H1 (cell line): ENCODE measurements around the gene NPPA. TPM values are rescaled to one million over a fixed set of nuclear protein-coding genes. Genes with fewer than 3 reads are reported as not detected.

Experiments used
- BCL11A ChIP-seq, 2 experiments: IDR thresholded peaks; one replicate each; pipeline ENCODE4 v1.6.1; 2011; ENCODE audit warnings: low read depth in 2 of 2, low read length in 2 of 2, mild to moderate bottlenecking in 2 of 2
- CHD7 ChIP-seq: fragments of 300-600 bp; sonication (generic); IDR thresholded peaks from 2 replicates; pipeline ENCODE4 v1.7.1; 2012; ENCODE audit warnings: low read length, moderate library complexity, mild to moderate bottlenecking, inconsistent platforms; ENCODE audit not compliant: insufficient replicate concordance
- GABPA ChIP-seq: IDR thresholded peaks from 2 replicates; pipeline ENCODE4 v1.6.1; 2011; ENCODE audit warnings: mild to moderate bottlenecking, low read length, moderate library complexity, borderline replicate concordance; ENCODE audit not compliant: insufficient read depth
- POLR2AphosphoS5 ChIP-seq: IDR thresholded peaks from 2 replicates; pipeline ENCODE4 v1.6.1; 2011; ENCODE audit warnings: low read depth, low read length
- polyA plus RNA-seq, 7 experiments: library from polyadenylated mRNA; depleted of rRNA in 3 of 7; stranded (reverse) in 5 of 7; unstranded in 2 of 7; fragments of >200 nt in 5 of 7; fragments of 200-250 nt in 2 of 7; gene quantifications; 1 replicate in 5 of 7; 2 replicates in 1 of 7; 4 replicates in 1 of 7; pipeline versions ENCODE4 v1.2.1 to v1.2.3, GENCODE V29; 2011 to 2013; ENCODE audit warnings: missing spikeins in 2 of 7, mixed read lengths in 2 of 7
- total RNA-seq: library from RNA; stranded (reverse); fragmentation: NEBNext Ultra II Directional; extraction: Animal tissue kit (Norgen Biotek cat#: 25700); gene quantifications from 2 replicates; pipeline ENCODE4 v1.2.1, GENCODE V29; 2021
- TF ChIP-seq, protein P1 (sequence below), 3 experiments: IDR thresholded peaks; 1 replicate in 2 of 3; 2 replicates in 1 of 3; pipeline versions ENCODE4 v1.5.1 to v1.6.1; 2011; ENCODE audit warnings: low read length in 3 of 3, mild to moderate bottlenecking in 3 of 3, inconsistent platforms in 2 of 3, low read depth in 1 of 3, moderate library complexity in 1 of 3; ENCODE audit not compliant: insufficient read depth in 1 of 3; ENCODE audit errors: control extremely low read depth in 1 of 3

The NPPA gene
- total and polyA plus RNA-seq, 2 of the 8 experiments (the other 6 are each of a cell fraction or from before 2014, with no cell fraction given): not detected

GRCh38 chr1:11833497-11833896, 14.1 kb downstream of the NPPA start (continued):
- TF ChIP-seq, protein P1, sequence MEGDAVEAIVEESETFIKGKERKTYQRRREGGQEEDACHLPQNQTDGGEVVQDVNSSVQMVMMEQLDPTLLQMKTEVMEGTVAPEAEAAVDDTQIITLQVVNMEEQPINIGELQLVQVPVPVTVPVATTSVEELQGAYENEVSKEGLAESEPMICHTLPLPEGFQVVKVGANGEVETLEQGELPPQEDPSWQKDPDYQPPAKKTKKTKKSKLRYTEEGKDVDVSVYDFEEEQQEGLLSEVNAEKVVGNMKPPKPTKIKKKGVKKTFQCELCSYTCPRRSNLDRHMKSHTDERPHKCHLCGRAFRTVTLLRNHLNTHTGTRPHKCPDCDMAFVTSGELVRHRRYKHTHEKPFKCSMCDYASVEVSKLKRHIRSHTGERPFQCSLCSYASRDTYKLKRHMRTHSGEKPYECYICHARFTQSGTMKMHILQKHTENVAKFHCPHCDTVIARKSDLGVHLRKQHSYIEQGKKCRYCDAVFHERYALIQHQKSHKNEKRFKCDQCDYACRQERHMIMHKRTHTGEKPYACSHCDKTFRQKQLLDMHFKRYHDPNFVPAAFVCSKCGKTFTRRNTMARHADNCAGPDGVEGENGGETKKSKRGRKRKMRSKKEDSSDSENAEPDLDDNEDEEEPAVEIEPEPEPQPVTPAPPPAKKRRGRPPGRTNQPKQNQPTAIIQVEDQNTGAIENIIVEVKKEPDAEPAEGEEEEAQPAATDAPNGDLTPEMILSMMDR (IDR thresholded peaks at IDR 0.05; ENCODE audit: control extremely low read depth in 1 of 3, insufficient read depth in 1 of 3, low read depth in 1 of 3, low read length in 3 of 3): no peak
- no peak for TF ChIP-seq GABPA
- no peak for TF ChIP-seq POLR2AphosphoS5
- no peak for TF ChIP-seq BCL11A (IDR thresholded peaks at IDR 0.05; ENCODE audit: low read depth in 2 of 2, low read length in 2 of 2)
- no peak for TF ChIP-seq CHD7
